Kidney (tissue), 14 donors: ENCODE measurements around the gene OSBPL9. TPM values are rescaled to one million over a fixed set of nuclear protein-coding genes. Genes with fewer than 3 reads are reported as not detected.

Experiments
- DNase-seq, 5 donors: peaks; one replicate each; pipeline ENCODE4 v3.0.0-alpha.2; 2013 to 2020
- FAIRE-seq: peaks from 2 replicates; lab custom pipeline; 2012; peaks lifted over from hg19 to GRCh38; lab: Jason Lieb, UNC
- H3K27ac ChIP-seq, 2 donors: one replicate each; pipeline ENCODE4 v1.7.0; 2013; ENCODE audit warnings: low read depth in 2 of 2, low read length in 2 of 2, inconsistent platforms in 1 of 2
- H3K27me3 ChIP-seq: one replicate; pipeline ENCODE4 v1.7.1; 2013; ENCODE audit warnings: low read length, inconsistent platforms; ENCODE audit not compliant: control insufficient read depth, insufficient read depth
- H3K36me3 ChIP-seq, 3 donors: one replicate each; pipeline versions ENCODE4 v1.7.0 to v1.7.1; 2013; ENCODE audit warnings: low read length in 3 of 3, control low read depth in 1 of 3, inconsistent platforms in 1 of 3; ENCODE audit not compliant: insufficient read depth in 3 of 3, control insufficient read depth in 2 of 3
- H3K4me1 ChIP-seq, 3 donors: one replicate each; pipeline versions ENCODE4 v1.7.0 to v1.7.1; 2013; ENCODE audit warnings: low read length in 3 of 3, inconsistent platforms in 1 of 3, low read depth in 1 of 3; ENCODE audit not compliant: control insufficient read depth in 2 of 3, insufficient read depth in 2 of 3
- H3K4me3 ChIP-seq, 3 donors: one replicate each; pipeline versions ENCODE4 v1.7.0 to v1.8.1; 2013; ENCODE audit warnings: low read length in 3 of 3, control low read depth in 1 of 3, inconsistent platforms in 1 of 3
- H3K9ac ChIP-seq, 3 donors: one replicate each; pipeline versions ENCODE4 v1.7.0 to v1.7.1; 2013; ENCODE audit warnings: low read length in 3 of 3, control low read depth in 1 of 3, inconsistent platforms in 1 of 3
- H3K9me3 ChIP-seq, 3 donors: one replicate each; pipeline versions ENCODE4 v1.7.0 to v1.7.1; 2013; ENCODE audit warnings: low read length in 3 of 3, control low read depth in 1 of 3, inconsistent platforms in 1 of 3; ENCODE audit not compliant: control insufficient read depth in 2 of 3, insufficient read depth in 1 of 3
- CTCF ChIP-seq: IDR thresholded peaks from 3 replicates; pipeline ENCODE4 v1.5.1; 2012; ENCODE audit warnings: mild to moderate bottlenecking, moderate library complexity, borderline replicate concordance; ENCODE audit not compliant: insufficient read depth; ENCODE audit errors: extremely low read depth
- intact Hi-C: fragments of 100-400 bp; cut with DNase I; formaldehyde crosslinking; loops from one replicate; pipeline ENCODE4 v1.11.1; 2022
- polyA plus RNA-seq: library from polyadenylated mRNA; stranded (reverse); fragments of 350-450 nt; fragmentation: Illumina TruSeq; extraction: RNeasy Lipid Tissue Mini Kit (QIAGEN cat#74804); gene quantifications from one replicate; pipeline ENCODE4 v1.2.3, GENCODE V29; 2014; ENCODE audit warnings: low read depth, low replicate concordance; ENCODE audit not compliant: insufficient read depth
- total RNA-seq: library from RNA; stranded (reverse); fragmentation: NEBNext Ultra II Directional; extraction: Animal tissue kit (Norgen Biotek cat#: 25700); gene quantifications from one replicate; pipeline ENCODE4 v1.2.1, GENCODE V29; 2021
- donor health status: control.
- donor health status: control.
- donor health status: control.
- donor health status: control.
- donor health status: control.
- donor health status: DM: yes; HTN: yes; CAD: no.
- donor health status: Normal renal cell carcinoma (clear cell type).

OSBPL9 gene
- total and polyA plus RNA-seq, 2 donors from 2014 or later: 73.2 to 76.6 TPM

GRCh38 chr1:51669272-51669671, 52.4 kb downstream of the OSBPL9 start:
- Histone ChIP-seq H3K36me3 (no peaks in the 10 kb centered on the region), H3K9ac (no peak overlapping the region), H3K27me3 (no peaks in the 10 kb centered on the region), H3K27ac (no peak overlapping the region), H3K4me3 (no peak overlapping the region), H3K9me3 (no peaks in the 10 kb centered on the region), H3K4me1 (peaks cover 0 to 22% (median 16%) of the 10 kb centered on the region in 3 donors)
- TF ChIP-seq CTCF: no peak
- intact Hi-C loops: no loop called here
- FAIRE-seq (no peak), DNase-seq (no peak)

- intact Hi-C loops: no loop called here
- DNase-seq (no peak), FAIRE-seq (no peak)
- TF ChIP-seq CTCF: no peak
- no peaks in the 10 kb centered on the region for H3K36me3 ChIP-seq
- no peak overlapping the region for H3K27ac ChIP-seq
- no peak overlapping the region for H3K9ac ChIP-seq
- no peak overlapping the region for H3K4me3 ChIP-seq
- H3K9me3 ChIP-seq: no peaks in the 10 kb centered on the region
- peaks cover 0 to 22% (median 16%) of the 10 kb centered on the region in 3 donors for H3K4me1 ChIP-seq
- H3K27me3 ChIP-seq: no peaks in the 10 kb centered on the region
Observed at GRCh38 chr1:51669816-51670215, 52.9 kb downstream of the OSBPL9 start.

- intact Hi-C loops: no loop called here
- Histone ChIP-seq H3K9ac (no peak overlapping the region), H3K9me3 (no peaks in the 10 kb centered on the region), H3K27ac (no peak overlapping the region), H3K4me3 (no peak overlapping the region), H3K4me1 (peaks cover 0 to 22% (median 16%) of the 10 kb centered on the region in 3 donors), H3K36me3 (no peaks in the 10 kb centered on the region), H3K27me3 (no peaks in the 10 kb centered on the region)
- DNase-seq (peak in 2 of 5 donors; percentile 27 to 48), FAIRE-seq (no peak)
- TF ChIP-seq CTCF: no peak
Observed at GRCh38 chr1:51671527-51672325, 54.8 kb downstream of the OSBPL9 start.
